Fibroblast of skin of abdomen (primary cell): Measurements from ENCODE around the gene UGT1A10. TPM values are rescaled to one million over a fixed set of nuclear protein-coding genes. Genes with fewer than 3 reads are reported as not detected.
"Not testable (repeated sequence)": the region's sequence is repeated elsewhere in the genome, so short reads cannot be mapped to it uniquely, and the experiment has no call there.

Experiments
- DNase-seq: peaks from one replicate; pipeline ENCODE4 v3.0.0-alpha.2; 2013
- polyA plus RNA-seq, 2 experiments: library from polyadenylated mRNA; unstranded; fragments of 120-200 nt; gene quantifications; one replicate each; pipeline ENCODE4 v1.2.1, GENCODE V29; 2013; ENCODE audit not compliant: insufficient read length in 2 of 2

The UGT1A10 gene
- not detected for polyA plus RNA-seq (2013, experiment 1 of 2; ENCODE audit: insufficient read length)
- not detected for polyA plus RNA-seq (2013, experiment 2 of 2; ENCODE audit: insufficient read length)

GRCh38 chr2:233636306-233636705 is at the start of gene UGT1A10:
Gene UGT1A10, plus strand, starts transcription at chr2:233636448. Its CDS starts 75 bp downstream, at chr2:233636523.
- not testable (repeated sequence) for DNase-seq

GRCh38 chr2:233588400-233588799 is 47.8 kb upstream of the UGT1A10 start:
- DNase-seq: no peak

- DNase-seq: not testable (repeated sequence)
These were observed 43.5 kb upstream of the UGT1A10 start for GRCh38 chr2:233592706-233593105.

- no peak for DNase-seq
These were observed 43.0 kb upstream of the UGT1A10 start for GRCh38 chr2:233593201-233593600.

DNA sequence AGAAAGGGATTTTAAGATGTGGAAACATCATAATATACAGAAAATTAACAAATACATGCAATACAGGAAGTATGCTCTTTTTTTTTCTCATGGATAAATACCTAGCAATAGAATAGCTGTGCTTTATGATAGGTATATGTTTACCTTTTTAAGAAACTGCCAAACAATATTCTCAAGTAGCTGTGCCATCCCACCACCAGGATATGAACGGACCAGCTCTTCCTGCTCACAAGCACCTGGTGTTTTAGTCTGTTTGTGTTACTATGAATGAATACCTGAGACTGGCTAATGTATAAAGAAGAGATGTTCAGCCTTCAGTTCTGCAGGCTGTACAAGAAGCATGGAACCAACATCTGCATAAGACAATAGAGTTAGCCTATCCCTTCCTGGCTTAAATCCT is 38.7 kb upstream of the UGT1A10 start:
- DNase-seq: no peak

DNA sequence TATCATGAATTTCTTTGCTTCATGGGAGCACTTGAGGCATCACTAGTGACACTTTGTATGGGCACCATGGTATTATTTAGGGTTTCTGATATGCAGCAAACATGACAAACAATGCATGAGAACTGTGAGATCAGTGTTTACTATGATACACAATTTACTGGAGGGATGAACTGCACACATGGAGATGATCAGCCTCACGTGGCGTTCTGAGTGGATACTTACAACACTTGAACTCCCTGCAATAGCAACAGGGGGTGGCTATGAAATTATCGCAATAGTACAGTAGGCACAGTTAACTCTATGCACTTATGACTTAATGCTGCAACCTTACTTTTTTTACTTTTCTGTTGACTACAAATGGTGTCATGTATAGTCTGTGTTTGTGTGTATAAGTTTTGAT is 37.3 kb upstream of the UGT1A10 start:
- no peak for DNase-seq

DNA sequence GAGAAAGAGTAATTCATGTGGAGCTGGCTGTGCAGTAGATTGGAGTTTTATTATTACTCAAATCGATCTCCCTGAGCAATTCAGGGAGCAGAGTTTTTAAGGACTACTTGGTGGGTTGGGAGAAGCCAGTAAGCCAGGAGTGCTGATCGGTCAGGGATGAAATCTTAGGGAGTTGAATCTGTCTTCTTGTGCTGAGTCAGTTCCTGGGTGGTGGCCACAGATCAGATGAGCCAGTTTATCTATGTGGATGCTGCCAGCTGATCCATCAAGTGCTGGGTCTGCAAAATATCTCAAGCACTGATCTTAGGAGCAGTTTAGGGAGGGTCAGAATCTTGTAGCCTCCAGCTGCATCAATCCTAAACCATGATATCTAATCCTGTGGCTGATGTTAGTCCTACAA is 35.9 kb upstream of the UGT1A10 start:
- no peak for DNase-seq

- DNase-seq: no peak
These were observed 34.2 kb upstream of the UGT1A10 start for GRCh38 chr2:233602076-233602475.

DNA sequence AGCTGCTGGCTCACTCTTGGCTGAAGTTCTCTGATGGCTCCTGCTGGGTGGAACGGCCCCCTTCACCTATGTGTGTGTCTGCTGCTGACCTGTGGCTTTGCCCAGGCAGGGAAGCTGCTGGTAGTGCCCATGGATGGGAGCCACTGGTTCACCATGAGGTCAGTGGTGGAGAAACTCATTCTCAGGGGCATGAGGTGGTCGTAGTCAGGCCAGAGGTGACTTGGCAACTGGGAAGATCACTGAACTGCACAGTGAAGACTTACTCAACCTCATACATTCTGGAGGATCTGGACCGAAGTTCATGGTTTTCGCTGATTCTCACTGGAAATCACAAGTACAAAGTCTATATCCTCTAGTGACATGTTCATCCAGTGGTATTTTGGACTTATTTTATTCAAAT is 32.7 kb upstream of the UGT1A10 start:
- no peak for DNase-seq

- no peak for DNase-seq
These were observed 31.4 kb upstream of the UGT1A10 start for GRCh38 chr2:233604826-233605225.

DNA sequence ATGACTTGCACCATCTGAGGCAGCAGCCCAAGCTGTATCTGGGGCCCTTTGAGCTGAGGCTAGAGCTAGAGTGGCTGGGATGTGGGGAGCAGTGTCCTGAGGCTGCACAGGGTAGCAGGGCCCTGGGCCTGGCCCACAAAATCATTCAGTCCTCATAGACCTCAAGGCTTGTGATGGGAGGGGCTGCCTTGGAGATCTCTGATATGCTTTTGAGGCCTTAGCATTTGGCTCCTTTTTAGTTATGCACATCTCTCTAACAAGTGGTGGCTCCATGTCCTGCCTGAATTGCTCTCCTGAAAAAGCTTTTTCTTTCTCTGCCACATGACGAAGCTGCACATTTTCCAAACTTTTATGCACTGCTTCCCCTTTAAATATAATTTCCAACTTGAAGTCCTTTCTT is 30.6 kb upstream of the UGT1A10 start:
- DNase-seq: no peak

GRCh38 chr2:233611284-233611683 is 25.0 kb upstream of the UGT1A10 start:
- no peak for DNase-seq

- DNase-seq: not testable (repeated sequence)
These were observed 18.8 kb upstream of the UGT1A10 start, which contains the start of gene UGT1A8 for GRCh38 chr2:233617476-233617875. Gene UGT1A8, plus strand, starts transcription at chr2:233617633. Its CDS starts 75 bp downstream, at chr2:233617708.

DNA sequence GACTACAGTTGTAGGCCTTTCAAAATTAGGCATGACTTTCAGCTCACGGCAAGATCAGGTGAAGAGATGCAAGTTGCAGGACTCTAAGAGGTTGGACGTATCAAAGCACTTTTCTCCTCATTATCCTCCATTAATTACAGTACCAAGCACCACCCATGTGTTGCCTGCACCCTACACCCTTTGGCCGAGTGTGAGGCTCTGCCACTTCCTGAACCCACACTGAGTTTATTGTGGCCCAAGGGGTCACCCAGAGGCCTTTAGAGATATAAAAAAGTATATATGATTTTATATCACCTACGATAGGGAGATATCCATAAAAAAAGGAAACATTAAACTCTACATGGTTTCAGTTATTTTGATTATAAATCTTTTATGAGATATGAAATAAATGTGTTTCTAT is 16.0 kb upstream of the UGT1A10 start:
- DNase-seq: no peak

- DNase-seq: not testable (repeated sequence)
These were observed 14.4 kb upstream of the UGT1A10 start for GRCh38 chr2:233621863-233622262.

GRCh38 chr2:233627331-233628025 is 8.8 kb upstream of the UGT1A10 start:
- DNase-seq: no peak

DNA sequence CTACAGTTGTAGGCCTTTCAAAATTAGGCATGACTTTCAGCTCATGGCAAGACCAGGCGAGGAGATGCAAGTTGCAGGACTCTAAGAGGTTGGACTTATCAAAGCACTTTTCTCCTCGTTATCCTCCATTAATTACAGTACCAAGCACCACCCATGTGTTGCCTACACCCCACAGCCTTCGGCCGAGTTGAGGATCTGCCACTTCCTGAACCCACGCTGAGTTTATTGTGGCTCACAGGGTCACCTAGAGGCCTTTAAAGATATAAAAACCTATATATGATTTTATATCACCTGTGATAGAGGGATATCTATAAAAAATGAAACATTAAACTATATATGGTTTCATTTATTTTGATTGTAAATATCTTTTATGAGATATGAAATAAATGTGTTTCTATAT is 2.6 kb downstream of the UGT1A10 start:
- no peak for DNase-seq

DNA sequence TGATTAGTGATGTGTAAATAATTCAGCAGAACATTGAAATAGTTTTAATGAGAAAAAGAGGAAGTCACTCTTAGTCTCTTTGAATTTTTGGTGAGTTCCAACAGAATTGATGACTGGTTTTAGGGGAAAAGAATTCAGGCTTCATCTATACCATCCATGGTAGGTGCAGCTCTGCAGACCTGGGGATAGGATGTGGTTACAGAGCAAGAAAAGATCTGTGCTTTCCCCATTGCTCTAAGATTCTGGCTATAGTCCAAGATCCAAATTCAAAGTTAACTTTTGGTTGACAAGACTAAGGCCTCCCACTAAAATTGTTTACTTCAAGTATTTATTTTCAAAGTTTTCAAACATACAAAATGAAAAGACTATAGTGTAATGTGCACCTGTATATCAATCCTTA is 3.6 kb downstream of the UGT1A10 start:
- DNase-seq: no peak

- DNase-seq: no peak
These were observed 6.9 kb downstream of the UGT1A10 start for GRCh38 chr2:233643128-233643527.

DNA sequence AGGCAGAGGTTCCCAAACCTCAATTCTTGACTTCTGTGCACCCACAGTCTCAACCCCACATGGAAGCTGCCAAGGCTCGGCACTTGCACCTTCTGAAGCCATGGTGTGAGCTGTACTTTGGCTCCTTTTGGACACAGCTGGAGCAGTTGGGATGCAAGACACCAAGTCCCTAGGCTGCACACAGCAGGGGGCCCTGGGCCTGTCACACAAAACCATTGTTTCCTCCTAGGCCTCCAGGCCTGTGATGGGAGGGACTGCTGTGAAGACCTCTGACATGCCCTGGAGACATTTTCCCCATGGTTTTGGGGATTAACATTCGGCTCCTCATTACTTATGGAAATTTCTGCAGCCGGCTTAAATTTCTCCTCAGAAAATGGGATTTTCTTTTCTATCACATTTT is 9.8 kb downstream of the UGT1A10 start:
- not testable (repeated sequence) for DNase-seq

DNA sequence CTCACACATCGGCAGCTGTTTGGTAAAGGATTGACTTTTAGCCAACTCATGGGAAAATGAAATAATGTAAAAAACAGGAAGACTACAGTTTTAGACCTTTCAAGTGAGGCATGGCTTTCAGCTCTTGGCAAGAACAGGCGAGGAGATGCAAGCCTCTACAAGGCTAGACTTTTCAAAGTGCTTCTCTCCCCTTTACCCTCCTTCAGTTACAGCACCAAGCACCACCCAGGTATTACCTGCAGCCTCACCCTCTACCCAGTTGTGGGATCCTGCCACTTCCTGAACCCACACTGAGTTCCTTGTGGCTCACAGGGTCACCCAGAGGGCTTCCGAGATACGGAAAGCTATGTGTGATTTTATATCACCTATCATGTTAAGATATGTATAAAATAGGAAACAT is 14.7 kb downstream of the UGT1A10 start:
- no peak for DNase-seq

DNA sequence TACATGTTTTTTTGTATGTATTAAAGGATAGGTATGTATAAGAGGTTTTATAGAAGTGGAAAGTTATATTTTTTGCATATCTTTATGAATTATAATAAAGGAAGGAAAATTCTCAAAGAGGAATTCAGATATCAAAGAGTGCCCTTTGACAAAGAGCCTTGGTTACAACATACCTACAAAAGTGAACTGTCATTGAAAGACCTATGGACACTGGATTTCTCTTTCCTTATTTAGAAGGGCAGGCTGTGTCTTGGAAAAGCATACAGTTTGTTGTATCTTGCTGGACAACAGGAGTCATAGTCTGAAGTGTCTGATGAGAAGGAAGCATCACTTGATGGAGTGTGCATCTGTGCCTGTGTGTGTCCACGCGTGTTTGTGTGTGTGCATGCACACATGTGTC is 15.2 kb downstream of the UGT1A10 start:
- no peak for DNase-seq

DNA sequence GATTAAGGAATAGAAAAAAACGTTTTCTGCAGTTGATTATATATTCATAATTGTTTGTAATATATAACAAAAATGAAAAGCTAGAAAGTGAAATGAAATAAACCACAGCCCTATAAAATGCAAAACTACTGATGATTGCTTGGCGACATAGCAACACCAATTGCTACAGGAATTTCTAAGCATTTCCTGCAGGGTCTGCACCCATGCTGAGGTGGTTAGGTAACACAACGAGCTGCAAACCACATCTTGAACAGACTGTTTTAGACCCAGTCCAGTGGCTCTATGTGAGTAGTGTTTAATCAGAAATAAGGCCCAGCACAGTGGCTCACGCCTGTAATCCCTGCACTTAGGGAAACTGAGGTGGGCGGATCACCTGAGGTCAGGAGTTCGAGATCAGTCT is 18.3 kb downstream of the UGT1A10 start:
- DNase-seq: no peak

DNA sequence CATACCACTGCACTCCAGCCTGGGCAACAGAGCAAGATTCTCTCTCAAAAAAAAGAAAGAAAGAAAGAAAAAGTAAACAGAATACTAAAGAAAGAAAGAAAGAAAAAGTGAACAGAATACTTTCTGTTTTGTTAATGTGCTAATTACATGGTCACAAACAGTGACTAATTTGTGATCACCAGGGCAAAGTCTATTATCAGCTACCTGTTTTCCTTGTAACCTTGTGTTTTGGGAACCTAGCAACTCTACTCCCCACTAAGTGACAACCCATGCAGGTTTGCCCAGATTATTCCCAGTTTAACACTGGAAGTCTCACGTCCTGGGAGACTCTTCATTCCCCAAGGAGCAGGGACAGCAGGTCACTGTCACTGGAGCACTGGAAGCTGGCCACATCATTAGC is 18.8 kb downstream of the UGT1A10 start:
- no peak for DNase-seq

DNA sequence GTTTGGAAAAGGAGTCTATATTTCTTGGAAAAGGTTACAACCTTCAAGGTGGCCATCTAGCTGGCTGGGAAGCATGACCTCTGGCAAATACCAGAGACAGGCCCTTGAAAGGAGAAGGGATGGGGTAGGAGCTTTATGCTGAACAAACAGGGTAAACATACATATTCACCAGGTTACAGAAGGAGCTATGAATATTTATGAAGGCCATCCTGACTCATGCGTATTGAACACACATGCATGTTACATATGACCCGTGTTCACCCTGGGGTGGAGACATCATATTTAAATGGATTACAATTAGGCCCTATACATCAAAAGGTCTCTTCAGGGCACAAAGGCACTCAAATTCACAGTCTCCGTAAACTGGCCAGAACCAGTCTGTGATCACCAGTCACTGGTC is 19.7 kb downstream of the UGT1A10 start:
- not testable (repeated sequence) for DNase-seq
